SU-DHL-6 (cell line): ENCODE data around the gene TBC1D5.

Experiments
- EZH2phosphoT487 ChIP-seq: fragments of 200-600 bp; sonication (generic), shearing (Covaris generic); conservative IDR thresholded peaks from 2 replicates; pipeline ENCODE4 v1.6.1; 2018; ENCODE audit warnings: mild to moderate bottlenecking, antibody characterized with exemption, low read length, moderate library complexity, mixed read lengths
- TF ChIP-seq, protein P1 (sequence below): fragments of 200-600 bp; sonication (generic); IDR thresholded peaks from one replicate; pipeline ENCODE4 v1.5.1; 2017; ENCODE audit warnings: antibody characterized with exemption, mild to moderate bottlenecking, low read length, moderate library complexity; ENCODE audit not compliant: insufficient read depth, poor library complexity, severe bottlenecking

- TF ChIP-seq, protein P1, sequence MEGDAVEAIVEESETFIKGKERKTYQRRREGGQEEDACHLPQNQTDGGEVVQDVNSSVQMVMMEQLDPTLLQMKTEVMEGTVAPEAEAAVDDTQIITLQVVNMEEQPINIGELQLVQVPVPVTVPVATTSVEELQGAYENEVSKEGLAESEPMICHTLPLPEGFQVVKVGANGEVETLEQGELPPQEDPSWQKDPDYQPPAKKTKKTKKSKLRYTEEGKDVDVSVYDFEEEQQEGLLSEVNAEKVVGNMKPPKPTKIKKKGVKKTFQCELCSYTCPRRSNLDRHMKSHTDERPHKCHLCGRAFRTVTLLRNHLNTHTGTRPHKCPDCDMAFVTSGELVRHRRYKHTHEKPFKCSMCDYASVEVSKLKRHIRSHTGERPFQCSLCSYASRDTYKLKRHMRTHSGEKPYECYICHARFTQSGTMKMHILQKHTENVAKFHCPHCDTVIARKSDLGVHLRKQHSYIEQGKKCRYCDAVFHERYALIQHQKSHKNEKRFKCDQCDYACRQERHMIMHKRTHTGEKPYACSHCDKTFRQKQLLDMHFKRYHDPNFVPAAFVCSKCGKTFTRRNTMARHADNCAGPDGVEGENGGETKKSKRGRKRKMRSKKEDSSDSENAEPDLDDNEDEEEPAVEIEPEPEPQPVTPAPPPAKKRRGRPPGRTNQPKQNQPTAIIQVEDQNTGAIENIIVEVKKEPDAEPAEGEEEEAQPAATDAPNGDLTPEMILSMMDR: no peak
- TF ChIP-seq EZH2phosphoT487: no peak
Observed at GRCh38 chr3:17194116-17194515, 548.3 kb downstream of the TBC1D5 start.
